CD1c-positive myeloid dendritic cell (primary cell): Measurements from ENCODE around the gene NDUFA12.
"Not testable (repeated sequence)": the region's sequence is repeated elsewhere in the genome, so short reads cannot be mapped to it uniquely, and the experiment has no call there.

Experiments
- DNase-seq: peaks from one replicate; pipeline ENCODE4 v3.0.0-alpha.2; 2016; ENCODE audit errors: extremely low spot score

NDUFA12 gene

DNA sequence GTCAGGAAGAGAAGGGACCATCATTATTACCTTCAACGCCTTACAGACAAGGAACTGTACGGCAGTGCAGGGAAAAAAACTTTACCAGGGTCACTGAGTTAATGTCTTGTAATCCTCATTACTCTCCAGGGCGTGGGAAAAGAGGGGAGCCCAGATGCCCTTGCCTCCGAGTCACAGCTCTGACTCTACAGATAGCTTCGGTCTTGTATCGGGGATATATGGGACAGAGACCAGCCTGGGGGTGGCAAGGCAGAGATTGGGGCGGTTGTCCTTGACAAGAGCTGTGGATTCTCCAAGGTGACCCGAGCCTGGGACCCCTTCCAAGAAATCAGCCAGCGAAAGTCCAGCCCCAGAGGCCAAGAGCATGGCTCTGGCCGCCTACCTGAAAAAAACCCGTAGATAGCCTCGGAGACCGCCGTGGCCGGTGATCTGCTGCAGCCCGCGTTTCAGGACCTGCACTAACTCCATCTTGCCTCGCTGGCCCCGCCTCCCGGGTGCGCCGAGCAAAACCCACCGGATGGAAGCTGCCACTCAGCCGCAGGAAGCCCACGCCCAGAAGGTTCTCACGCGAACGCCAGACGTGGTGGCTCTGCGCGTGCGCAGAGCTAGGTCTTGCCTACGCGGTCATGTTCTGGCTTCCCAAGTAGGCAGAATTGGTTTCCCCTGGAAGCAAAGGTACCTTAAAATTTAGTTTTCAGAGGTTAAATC lies at the start of gene NDUFA12:
Gene NDUFA12 (minus strand): TSS at position 485 of the 708 bp plus-strand sequence. CDS start 17 bp downstream, at position 468.
- peak; percentile 99 for DNase-seq

DNA sequence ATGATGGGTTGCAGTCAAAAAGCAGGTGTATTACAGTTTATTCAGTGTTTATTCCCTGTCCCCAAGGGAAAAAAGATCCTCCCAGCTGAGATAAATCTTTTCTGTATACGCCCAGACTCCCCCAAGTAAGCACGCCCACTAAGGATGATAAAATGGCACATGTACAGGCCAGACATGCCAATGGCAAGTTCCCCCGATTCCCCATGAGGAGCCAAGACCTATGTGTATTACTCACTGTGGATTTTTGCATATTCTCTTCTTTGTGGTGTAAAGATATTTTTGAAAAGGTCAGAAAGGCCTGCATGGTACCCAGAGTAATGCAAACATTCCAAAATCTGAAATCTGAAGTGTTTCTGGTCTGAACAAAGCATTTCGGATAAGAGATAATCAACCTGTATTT lies 47.7 kb upstream of the NDUFA12 start:
- no peak for DNase-seq

DNA sequence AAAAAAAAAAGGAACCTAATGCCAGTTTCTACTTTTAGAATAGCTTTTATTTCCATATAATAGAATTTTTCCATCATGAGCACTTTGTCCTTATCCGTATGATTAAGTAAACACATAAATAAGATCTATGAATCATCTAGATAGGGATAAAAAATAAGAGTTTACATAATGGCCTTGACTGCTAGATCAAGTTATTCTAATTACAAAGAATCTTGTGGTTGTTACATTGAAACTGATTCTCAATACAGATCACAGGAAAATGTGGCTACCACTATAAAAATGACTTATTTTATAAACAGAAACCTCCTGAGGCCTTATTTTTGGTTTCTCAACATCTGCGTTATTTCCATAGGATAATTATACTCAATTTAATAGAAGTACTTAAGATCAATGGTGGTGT lies 34.4 kb upstream of the NDUFA12 start:
- DNase-seq: no peak

DNA sequence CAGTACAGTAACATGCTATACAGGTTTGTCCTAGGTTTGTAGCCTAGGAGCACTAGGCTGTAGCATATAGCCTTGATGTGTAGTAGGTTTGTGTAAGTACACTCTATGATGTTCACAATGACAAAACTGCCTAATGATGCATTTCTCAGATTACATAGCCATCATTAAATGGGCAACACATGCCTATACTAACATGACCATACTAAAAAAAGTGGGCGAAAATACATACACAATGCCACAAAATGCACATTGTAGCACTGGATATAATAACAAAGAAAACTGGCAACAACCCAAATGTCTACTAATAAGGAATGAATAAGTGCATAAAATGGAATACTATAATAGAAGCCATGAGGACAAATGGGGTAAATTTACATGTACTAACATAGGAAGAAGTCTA lies 31.3 kb upstream of the NDUFA12 start:
- DNase-seq: no peak

DNA sequence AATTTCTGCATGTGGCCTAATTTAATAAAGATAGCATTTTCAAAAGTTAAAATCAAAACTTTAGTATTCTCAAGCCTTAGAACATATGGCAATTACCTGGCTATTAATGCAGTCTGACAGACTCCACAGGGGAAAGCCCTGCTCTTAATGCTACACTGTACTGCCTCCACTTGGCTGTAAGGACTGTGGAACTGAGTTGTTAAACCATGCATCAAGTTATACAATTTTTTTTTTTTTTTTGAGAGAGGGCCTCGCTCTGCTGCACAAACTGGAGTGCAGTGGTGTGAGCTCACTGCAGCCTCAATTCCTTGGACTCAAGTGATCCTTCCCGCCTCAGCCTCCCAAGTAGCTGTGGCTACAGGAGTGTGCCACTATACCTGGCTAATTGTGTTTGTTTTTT lies 19.0 kb upstream of the NDUFA12 start:
- no peak for DNase-seq

DNA sequence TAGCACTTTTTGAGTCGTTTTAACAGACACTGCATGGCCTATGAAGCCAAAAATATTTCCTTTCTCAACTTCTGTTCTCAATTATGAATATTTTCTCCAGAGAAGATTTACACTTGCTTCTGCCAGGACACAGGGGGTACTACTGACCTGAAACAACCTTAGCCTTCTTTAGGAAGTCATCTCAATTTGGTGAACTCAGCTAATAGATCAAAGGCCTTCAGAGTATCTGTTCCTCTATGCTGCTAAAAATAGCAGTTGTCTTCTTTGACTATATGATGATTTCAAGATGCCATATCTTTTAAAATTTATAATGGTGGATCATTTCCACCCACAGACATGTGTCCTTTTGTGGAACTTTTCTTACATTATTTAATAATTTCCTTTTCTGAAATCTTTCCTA lies 14.0 kb upstream of the NDUFA12 start:
- DNase-seq: no peak

DNA sequence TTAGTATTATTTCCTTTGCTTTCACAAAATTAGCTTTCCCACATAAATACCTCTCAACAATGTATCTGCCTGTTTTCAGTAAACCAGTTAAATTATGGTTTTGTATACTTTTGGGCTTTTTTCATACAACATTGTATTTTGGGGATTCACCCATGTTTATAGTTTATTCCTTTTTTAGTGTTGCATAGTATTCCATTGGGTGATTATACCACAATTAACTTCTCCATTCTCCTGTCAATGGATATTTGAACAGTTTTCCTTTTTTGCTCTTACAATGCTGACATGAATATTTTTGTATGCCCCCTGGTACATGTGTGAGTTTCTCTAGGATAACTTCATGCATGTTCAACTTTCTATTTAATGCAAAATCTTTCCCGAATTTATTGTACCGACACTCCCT lies 12.6 kb upstream of the NDUFA12 start:
- DNase-seq: no peak

DNA sequence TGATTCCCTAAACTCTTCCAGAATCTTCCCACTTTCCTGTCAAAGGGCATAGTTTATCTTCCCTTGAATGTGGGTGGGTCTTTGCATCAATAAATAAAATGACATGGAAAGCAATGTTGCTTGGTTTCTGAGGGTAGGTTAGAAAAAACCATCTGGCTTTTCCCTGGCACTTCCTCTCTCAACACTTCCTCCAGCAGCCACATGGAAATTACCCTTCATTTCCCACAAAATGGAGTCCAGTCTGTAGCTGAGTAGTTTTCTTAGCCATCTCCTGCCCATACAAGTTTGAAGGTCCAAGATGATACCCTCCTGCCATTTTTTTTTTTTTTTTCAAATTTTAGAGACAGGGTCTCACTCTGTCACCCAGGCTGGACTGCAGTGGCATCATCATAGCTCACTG lies 11.1 kb upstream of the NDUFA12 start:
- no peak for DNase-seq

DNA sequence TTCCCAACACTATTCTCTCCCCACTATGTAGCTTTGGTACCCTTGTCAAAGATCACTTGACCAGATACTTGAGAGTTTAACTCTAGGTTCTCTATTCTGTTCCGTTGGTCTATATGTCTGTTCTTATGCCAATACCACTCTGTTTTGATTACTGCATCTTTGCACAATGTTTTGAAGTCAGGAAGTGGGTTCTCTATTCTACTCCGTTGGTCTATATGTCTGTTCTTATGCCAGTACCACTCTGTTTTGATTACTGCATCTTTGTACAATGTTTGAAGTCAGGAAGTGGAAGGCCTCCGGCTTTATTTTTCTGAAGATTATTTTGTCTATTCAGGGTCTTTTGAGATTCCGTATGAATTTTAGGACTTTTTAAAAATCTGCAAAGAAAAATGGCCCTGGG lies 2.7 kb upstream of the NDUFA12 start:
- DNase-seq: no peak

DNA sequence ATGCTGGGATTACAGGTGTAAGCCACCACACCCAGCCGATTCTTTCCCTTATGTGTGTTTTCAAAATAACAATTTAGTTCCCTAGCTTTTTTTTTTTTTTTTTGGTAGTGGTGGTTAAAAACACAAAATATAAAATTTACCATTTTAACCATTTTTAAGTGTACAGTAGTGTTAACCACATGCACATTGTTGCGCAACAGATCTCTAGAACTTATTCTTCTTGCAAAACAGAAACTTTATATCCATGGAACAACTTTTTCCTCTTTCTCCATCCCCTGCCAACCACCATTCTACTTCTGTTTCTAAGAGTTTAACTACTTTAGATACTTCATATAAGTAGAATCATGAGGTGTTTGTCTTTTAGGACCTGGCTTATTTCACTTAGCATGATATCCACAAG lies 1.1 kb upstream of the NDUFA12 start:
- DNase-seq: peak; percentile 38

DNA sequence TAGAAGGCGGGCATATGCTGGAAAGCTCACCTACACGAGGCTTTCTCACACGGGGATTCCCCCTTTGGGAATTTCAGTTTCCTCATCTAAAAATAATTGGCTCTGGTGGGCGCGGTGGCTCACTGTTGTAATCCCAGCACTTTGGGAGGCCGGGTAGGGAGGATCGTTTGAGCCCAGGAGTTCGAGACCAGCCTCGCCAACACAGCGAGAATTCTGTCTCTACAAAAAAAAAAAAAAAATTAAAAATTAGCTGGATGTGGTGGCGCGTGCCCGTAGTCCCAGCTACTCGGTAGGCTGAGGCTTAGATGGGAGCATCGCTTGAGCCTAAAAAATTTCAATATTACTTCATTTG lies 400 bp upstream of the NDUFA12 start:
- no peak for DNase-seq

DNA sequence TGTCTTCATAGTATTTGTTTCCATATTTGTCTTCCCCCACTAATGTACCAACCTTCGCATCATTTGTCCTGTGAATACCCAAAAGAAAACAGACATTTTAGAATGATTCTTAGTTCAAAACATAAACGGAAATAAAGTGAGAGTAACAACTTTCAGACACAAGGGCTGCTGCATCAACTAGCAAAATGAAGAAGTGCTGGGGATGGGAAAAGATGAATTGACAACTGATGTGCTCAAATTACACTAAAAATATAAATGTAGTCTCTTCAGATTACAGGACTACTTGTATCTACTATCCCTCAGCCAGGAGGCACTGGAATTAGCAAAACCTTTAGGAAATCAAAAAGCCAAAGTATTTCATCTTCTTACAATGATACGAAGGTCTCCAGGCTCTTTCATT lies 743 bp downstream of the NDUFA12 start:
- peak; percentile 20 for DNase-seq

DNA sequence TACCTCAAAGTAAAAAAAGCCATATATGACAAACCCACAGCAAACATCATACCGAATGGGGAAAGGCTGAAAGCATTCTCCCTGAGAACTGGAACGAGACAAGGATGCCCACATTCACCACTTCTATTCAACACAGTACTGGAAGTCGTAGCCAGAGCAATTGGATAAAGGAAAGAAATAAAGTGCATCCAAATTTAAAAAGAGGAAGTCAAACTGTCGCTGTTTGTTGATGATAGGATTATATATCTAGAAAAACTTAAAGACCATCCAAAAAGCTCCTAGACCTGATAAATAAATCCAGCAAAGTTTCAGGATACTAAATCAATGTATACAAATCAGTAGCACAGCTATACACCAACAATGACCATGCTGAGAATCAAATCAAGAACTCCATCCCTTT lies 5.2 kb downstream of the NDUFA12 start:
- no peak for DNase-seq

DNA sequence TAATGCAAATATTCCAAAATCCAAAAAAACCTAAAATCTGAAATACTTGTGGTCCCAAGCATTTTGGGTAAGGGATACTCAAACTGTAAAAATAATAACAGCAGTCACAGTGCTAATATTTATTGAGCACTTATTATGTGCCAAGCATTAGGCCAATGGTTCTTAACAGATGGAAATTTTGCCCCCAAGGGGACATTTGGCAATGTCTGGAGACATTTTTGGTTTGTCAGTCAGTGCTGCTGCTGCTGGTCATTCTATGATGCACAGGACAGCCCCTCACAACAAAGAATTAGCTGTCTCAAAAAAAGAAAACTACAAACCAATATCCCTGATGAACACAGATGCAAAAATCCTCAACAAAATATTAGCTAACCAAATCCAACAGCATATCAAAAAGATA lies 5.8 kb downstream of the NDUFA12 start:
- DNase-seq: no peak

DNA sequence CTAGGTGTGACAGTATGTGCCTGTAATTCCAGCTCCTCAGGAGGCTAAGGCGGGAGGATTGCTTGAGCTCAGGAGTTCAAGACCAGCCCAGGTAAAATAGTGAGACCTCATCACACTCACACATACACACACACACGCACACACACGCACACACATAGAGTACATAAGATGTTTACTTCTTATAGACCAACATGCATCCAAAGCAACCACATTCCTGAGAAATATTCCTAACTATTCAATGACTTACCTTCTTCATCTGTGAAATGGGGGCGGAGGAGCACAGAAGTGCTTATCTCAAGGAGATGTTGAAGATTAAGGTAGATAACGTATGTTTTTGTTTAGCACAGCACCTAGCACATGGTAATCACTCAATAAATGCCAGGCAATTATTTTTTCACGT lies 6.4 kb downstream of the NDUFA12 start:
- no peak for DNase-seq

DNA sequence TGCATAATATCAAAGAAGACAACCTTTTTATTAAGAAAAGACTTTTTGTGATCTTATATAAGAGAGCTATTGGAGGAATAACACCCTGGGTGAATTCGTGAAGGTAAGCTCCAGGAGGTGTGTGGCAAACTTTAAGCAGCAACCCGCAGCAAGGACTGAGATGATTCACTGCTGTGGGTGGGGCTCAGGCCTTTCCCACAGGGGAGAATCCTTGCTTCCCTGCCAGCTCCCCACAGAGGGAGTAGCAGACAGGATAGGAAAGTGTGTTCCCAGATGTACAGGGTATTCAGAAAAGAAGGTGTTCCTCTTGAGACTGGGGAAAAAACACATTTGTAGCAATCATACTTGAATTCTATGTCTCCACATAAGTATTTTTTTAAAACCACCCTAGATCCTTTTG lies 9.2 kb downstream of the NDUFA12 start:
- no peak for DNase-seq

DNA sequence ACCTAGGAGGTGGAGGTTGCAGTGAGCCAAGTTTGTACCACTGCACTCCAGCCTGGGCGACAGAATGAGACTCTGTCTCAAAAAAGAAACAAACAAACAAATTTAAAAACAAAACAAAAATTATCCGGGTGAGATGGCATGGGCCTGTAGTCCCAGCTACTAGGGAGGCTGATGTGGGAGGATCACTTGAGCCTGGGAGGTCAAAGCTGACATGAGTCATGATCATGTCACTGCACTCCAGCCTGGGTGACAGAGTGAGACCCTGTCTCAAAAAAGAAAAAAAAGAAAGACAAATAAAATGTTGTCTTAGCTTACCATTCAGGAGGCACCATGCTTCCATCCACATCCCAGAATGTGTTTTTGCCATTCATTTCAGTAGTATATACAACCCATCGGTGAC lies 9.6 kb downstream of the NDUFA12 start:
- DNase-seq: not testable (repeated sequence)

DNA sequence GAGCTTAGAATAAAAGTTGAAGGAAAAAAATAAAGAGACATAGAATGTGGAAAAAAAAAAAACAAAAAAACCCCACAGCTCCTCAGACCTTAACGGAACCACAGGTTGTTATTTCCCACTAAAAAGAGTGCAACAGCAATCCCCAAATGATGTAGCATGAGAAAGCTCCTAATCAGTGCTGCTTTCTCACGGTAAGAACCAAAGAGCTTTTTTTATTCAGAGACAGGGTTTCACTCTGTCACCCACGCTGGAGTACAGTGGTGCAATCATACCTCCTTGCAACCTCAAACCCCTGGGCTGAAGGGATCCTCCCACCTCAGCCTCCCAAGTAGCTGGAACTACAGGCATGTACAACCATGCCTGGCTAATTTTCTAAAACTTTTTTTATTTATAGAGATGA lies 13.3 kb downstream of the NDUFA12 start:
- no peak for DNase-seq

DNA sequence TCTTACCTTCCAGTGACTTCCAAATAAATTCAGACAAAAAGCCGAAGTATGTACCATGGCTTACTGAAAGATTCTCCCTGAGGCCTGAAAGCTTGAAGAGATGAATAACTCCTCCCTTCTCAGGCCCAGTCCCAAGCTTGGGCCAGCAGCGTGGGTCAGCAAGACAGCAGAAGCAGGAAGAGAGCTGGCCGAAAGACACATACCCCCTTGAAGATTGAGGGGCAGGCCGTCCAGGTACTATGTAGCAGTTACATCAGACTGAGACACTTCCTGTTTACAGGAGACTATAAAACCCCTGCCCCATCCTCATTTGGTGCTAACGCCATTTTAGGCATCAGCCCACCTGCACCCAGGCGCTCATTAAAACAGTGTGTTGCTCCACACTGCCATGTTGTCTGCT lies 15.0 kb downstream of the NDUFA12 start:
- DNase-seq: no peak

DNA sequence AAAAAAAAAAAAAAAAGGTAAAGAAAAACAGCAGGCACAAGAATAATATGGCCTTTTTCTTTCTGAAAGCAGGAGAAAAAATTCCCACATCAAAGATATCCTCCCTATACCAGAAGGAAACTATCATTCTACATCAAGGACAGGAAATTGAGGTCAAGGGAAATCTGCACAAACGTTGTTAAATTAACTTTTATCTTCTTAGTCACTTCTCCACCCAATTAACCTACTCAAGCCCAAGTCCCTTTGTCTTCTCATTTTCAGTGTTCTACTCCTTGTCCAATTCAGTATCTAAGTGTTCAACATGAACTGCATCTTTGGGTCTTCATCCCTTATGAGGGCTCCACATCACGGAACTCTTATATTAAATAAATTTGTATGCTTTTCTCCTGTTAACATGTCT lies 15.7 kb downstream of the NDUFA12 start:
- no peak for DNase-seq

DNA sequence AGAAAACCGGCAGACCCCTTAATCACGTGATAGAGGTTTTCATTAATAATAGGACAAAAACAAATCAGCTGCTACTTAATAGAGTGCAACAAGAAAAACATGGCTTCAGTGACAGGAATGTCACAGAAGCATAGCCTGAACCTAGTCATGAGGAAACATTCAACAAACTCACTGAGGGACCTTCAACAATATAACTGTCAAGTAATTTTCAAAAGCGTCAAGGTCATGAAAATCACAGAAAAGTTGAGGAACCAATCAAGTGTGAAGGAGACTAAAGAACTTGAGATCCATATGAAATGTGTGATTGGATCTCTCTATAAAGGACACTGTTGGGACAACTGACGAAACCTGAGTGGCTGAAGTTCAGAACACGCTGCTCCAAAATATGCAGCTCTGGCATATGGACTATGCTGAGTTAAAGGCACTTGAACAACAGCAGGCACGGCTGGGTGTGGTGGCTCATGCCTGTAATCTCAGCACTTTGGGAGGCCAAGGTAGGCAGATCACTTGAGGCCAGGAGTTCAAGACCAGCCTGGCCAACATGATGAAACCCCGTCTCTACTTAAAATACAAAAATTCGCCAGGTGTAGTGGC lies 16.3 kb downstream of the NDUFA12 start:
- DNase-seq: no peak

DNA sequence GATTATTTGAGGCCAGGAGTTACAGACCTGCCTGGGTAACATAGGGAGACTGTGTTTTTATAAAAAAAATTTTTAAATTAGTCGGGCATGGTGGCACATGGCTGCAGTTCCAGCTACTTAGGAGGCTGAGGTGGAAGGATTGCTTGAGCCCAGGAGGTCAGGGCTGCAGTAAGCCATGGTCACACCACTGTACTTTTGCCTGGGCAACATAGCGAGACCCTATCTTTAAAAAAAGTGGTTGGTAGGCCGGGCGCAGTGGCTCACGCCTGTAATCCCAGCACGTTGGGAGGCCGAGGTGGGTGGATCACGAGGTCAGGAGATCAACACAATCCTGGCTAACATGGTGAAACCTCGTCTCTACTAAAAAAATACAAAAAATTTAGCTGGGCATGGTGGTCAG lies 18.4 kb downstream of the NDUFA12 start:
- not testable (repeated sequence) for DNase-seq

DNA sequence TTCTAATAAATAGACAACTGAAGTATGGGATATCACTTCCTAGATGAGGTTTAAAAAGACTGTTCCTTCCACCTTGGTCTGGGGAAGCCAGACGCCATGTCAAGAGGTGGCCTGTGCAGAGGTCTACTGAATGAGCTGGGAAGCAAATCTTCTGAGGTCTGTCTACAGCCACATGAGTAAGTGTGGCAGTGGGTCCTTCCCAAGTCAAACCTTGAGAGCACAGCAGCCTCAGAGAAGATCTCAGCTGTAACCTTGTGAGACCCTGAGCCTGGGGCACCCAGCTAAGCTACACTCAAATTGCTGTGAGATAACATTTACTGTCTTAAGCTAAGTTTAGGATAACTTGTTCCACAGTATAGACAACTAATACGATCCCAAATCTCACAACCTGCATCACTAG lies 20.2 kb downstream of the NDUFA12 start:
- DNase-seq: no peak

DNA sequence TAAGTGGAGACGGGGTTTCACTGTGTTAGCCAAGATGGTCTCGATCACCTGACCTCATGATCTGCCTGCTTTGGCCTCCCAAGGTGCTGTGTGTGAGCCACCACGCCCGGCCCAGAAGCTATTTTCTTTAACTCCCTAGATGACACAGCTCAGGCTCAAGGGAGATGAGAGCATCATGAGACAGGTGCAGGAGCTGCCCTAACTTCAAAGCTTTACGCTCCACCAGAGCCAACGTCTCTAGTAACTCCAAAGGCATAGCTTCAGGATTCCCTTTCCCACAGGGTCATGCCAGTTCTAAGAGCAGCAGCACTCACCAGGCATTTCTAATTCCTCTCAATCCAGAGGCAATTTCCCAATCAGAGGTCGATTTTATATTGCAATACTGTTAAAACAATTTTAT lies 21.0 kb downstream of the NDUFA12 start:
- DNase-seq: no peak
